H1 (cell line): Measurements from ENCODE around the gene GIPR. TPM values are rescaled to one million over a fixed set of nuclear protein-coding genes. Genes with fewer than 3 reads are reported as not detected.

Source experiments
- CTCF ChIA-PET: fragments of 300-600 bp; sonication (Branson Sonifier 250); formaldehyde crosslinking; loops from one replicate; lab custom pipeline; 2021; ENCODE audit not compliant: partially characterized antibody; lab: Charles Lee
- POLR2A ChIA-PET: fragments of 300-600 bp; sonication (Branson Sonifier 250); formaldehyde crosslinking; loops from one replicate; lab custom pipeline; 2021; ENCODE audit warnings: inconsistent platforms; ENCODE audit not compliant: partially characterized antibody; lab: Charles Lee
- DNase-seq, 2 experiments: peaks; one replicate each; pipeline versions ENCODE4 v3.0.0 to v3.0.0-alpha.2; 2010 to 2022; ENCODE audit warnings: low spot score in 2 of 2, low read depth in 1 of 2, mixed read lengths in 1 of 2
- FAIRE-seq: peaks from 2 replicates; lab custom pipeline; 2011; peaks lifted over from hg19 to GRCh38; lab: Jason Lieb, UNC
- H2AFZ ChIP-seq: 2 replicates; pipeline ENCODE4 v1.8.1; 2012; ENCODE audit warnings: low read length, inconsistent platforms
- H2AK5ac ChIP-seq: 2 replicates; pipeline ENCODE4 v1.6.1; 2013; ENCODE audit warnings: low read depth, low read length
- H2BK120ac ChIP-seq: replicated peaks from 2 replicates; pipeline ENCODE3; 2013; ENCODE audit warnings: low read depth, low read length, inconsistent platforms
- H2BK12ac ChIP-seq: 2 replicates; pipeline ENCODE4 v1.6.1; 2013; ENCODE audit warnings: low read depth, low read length
- H2BK15ac ChIP-seq: 2 replicates; pipeline ENCODE4 v1.6.1; 2013; ENCODE audit warnings: low read length
- H2BK20ac ChIP-seq: 2 replicates; pipeline ENCODE4 v1.6.1; 2013; ENCODE audit warnings: low read length
- H2BK5ac ChIP-seq: 2 replicates; pipeline ENCODE4 v1.6.1; 2013; ENCODE audit warnings: low read depth, low read length
- H3K14ac ChIP-seq: 2 replicates; pipeline ENCODE4 v1.6.1; 2013; ENCODE audit warnings: inconsistent platforms; ENCODE audit not compliant: insufficient read length
- H3K18ac ChIP-seq: 2 replicates; pipeline ENCODE4 v1.6.1; 2013; ENCODE audit warnings: low read length; ENCODE audit errors: extremely low read depth
- H3K23ac ChIP-seq: 2 replicates; pipeline ENCODE4 v1.6.1; 2013; ENCODE audit warnings: inconsistent platforms; ENCODE audit not compliant: insufficient read length
- H3K23me2 ChIP-seq: 2 replicates; pipeline ENCODE4 v1.6.1; 2013; ENCODE audit warnings: low read depth, low read length
- H3K27ac ChIP-seq: 2 replicates; pipeline ENCODE4 v1.6.1; 2011; ENCODE audit warnings: low read depth, low read length, inconsistent platforms
- H3K27me3 ChIP-seq, 4 experiments: replicated peaks in 1 of 4; 1 replicate in 1 of 4; 2 replicates in 3 of 4; pipeline versions ENCODE4 v1.6.1 to v1.8.1; 2011 to 2013; ENCODE audit warnings: low read length in 3 of 4, mild to moderate bottlenecking in 3 of 4, inconsistent platforms in 2 of 4, mixed read lengths in 2 of 4, moderate library complexity in 1 of 4; ENCODE audit not compliant: control insufficient read depth in 3 of 4, insufficient read depth in 3 of 4; ENCODE audit errors: extremely low read depth in 1 of 4
- H3K36me3 ChIP-seq, 4 experiments: 2 replicates each; pipeline versions ENCODE4 v1.6.1 to v1.8.1; 2011 to 2013; ENCODE audit warnings: mild to moderate bottlenecking in 4 of 4, low read length in 3 of 4, moderate library complexity in 2 of 4, control low read depth in 1 of 4, inconsistent platforms in 1 of 4; ENCODE audit not compliant: insufficient read depth in 4 of 4, control insufficient read depth in 2 of 4
- H3K4ac ChIP-seq: replicated peaks from 2 replicates; pipeline ENCODE3; 2013; ENCODE audit warnings: low read length, low read depth, mixed read lengths, inconsistent platforms; ENCODE audit not compliant: insufficient read length
- H3K4me1 ChIP-seq, 4 experiments: replicated peaks in 1 of 4; 1 replicate in 1 of 4; 2 replicates in 3 of 4; pipeline versions ENCODE4 v1.6.1 to v1.8.1; 2011 to 2013; ENCODE audit warnings: low read length in 3 of 4, inconsistent platforms in 2 of 4, mixed read lengths in 1 of 4; ENCODE audit not compliant: insufficient read depth in 4 of 4, control insufficient read depth in 3 of 4
- H3K4me2 ChIP-seq, 2 experiments: 2 replicates each; pipeline versions ENCODE4 v1.6.1 to v1.8.1; 2011 to 2013; ENCODE audit warnings: low read depth in 2 of 2, low read length in 2 of 2, control low read depth in 1 of 2, inconsistent platforms in 1 of 2, mild to moderate bottlenecking in 1 of 2; ENCODE audit not compliant: insufficient read depth in 1 of 2
- H3K4me3 ChIP-seq, 4 experiments: fragments of 200-600, 300-600 bp in 1 of 4; sonication (generic), shearing (Covaris generic), sonication (Bioruptor Twin) in 1 of 4; 2 replicates each; pipeline versions ENCODE4 v1.5.1 to v1.8.1; 2011 to 2016; ENCODE audit warnings: low read length in 4 of 4, low read depth in 3 of 4, control low read depth in 2 of 4, inconsistent platforms in 2 of 4, mild to moderate bottlenecking in 2 of 4, mixed read lengths in 1 of 4, moderate library complexity in 1 of 4; ENCODE audit not compliant: insufficient read depth in 2 of 4; ENCODE audit errors: extremely low read depth in 1 of 4
- H3K56ac ChIP-seq: replicated peaks from 2 replicates; pipeline ENCODE3; 2013; ENCODE audit warnings: low read depth, mild to moderate bottlenecking, mixed read lengths, low read length, inconsistent platforms; ENCODE audit not compliant: insufficient read length
- H3K79me1 ChIP-seq: 2 replicates; pipeline ENCODE4 v1.6.1; 2013; ENCODE audit warnings: low read depth, low read length, control low read depth
- H3K79me2 ChIP-seq, 2 experiments: 2 replicates each; pipeline versions ENCODE4 v1.6.1 to v1.8.1; 2012 to 2013; ENCODE audit warnings: low read length in 2 of 2, mild to moderate bottlenecking in 2 of 2, inconsistent platforms in 1 of 2; ENCODE audit not compliant: insufficient read depth in 2 of 2, control insufficient read depth in 1 of 2
- H3K9ac ChIP-seq, 4 experiments: replicated peaks in 1 of 4; 1 replicate in 1 of 4; 2 replicates in 3 of 4; pipeline versions ENCODE4 v1.6.1 to v1.8.1; 2011 to 2013; ENCODE audit warnings: low read depth in 3 of 4, low read length in 3 of 4, control low read depth in 2 of 4, mild to moderate bottlenecking in 2 of 4, moderate library complexity in 2 of 4, inconsistent platforms in 1 of 4; ENCODE audit errors: extremely low read depth in 1 of 4
- H3K9me3 ChIP-seq, 2 experiments: 2 replicates each; pipeline versions ENCODE4 v1.6.1 to v1.8.1; 2012 to 2013; ENCODE audit warnings: mild to moderate bottlenecking in 2 of 2, moderate library complexity in 2 of 2, control low read depth in 1 of 2, inconsistent platforms in 1 of 2, low read depth in 1 of 2, low read length in 1 of 2, mixed read lengths in 1 of 2; ENCODE audit not compliant: insufficient read depth in 2 of 2
- H4K20me1 ChIP-seq, 2 experiments: replicated peaks in 1 of 2; 2 replicates each; pipeline versions ENCODE3 to v1.8.1; 2011 to 2013; ENCODE audit warnings: inconsistent platforms in 2 of 2, low read length in 2 of 2, mild to moderate bottlenecking in 1 of 2; ENCODE audit not compliant: insufficient read depth in 2 of 2, control insufficient read depth in 1 of 2
- H4K5ac ChIP-seq: 2 replicates; pipeline ENCODE4 v1.6.1; 2013; ENCODE audit warnings: low read length, low read depth, mixed read lengths, inconsistent platforms; ENCODE audit not compliant: insufficient read length
- H4K8ac ChIP-seq: 2 replicates; pipeline ENCODE4 v1.8.0; 2013; ENCODE audit warnings: mild to moderate bottlenecking, moderate library complexity, low read length, inconsistent platforms; ENCODE audit not compliant: insufficient read depth; ENCODE audit errors: extremely low read depth
- H4K91ac ChIP-seq: replicated peaks from 2 replicates; pipeline ENCODE3; 2013; ENCODE audit warnings: low read length, mixed read lengths, inconsistent platforms; ENCODE audit not compliant: insufficient read length
- ASH2L ChIP-seq: fragments of 200-600, 300-600 bp; sonication (generic); IDR thresholded peaks from one replicate; pipeline ENCODE4 v1.7.1; 2017; ENCODE audit warnings: low read length
- CTCF ChIP-seq, 3 experiments: IDR thresholded peaks; 1 replicate in 2 of 3; 2 replicates in 1 of 3; pipeline versions ENCODE4 v1.5.1 to v1.6.1; 2011; ENCODE audit warnings: low read length in 3 of 3, mild to moderate bottlenecking in 3 of 3, inconsistent platforms in 2 of 3, low read depth in 1 of 3, moderate library complexity in 1 of 3; ENCODE audit not compliant: insufficient read depth in 1 of 3; ENCODE audit errors: control extremely low read depth in 1 of 3
- KDM4A ChIP-seq: IDR thresholded peaks from one replicate; pipeline ENCODE4 v1.7.1; 2012; ENCODE audit warnings: low read depth, mild to moderate bottlenecking, moderate library complexity, low read length, inconsistent platforms; ENCODE audit not compliant: severe bottlenecking
- WGBS, 2 experiments: shearing (Covaris generic) in 1 of 2; methylation state at CpG; one replicate each; pipeline versions ENCODE4 v1.1.6 to v1.1.7; 2013 to 2015; ENCODE audit warnings: low lambda C conversion rate in 2 of 2, mixed read lengths in 2 of 2, inconsistent platforms in 1 of 2, low coverage in 1 of 2, missing lambda C conversion rate in 1 of 2; ENCODE audit not compliant: insufficient replicate concordance in 2 of 2, insufficient coverage in 1 of 2, insufficient read length in 1 of 2; ENCODE audit errors: extremely low coverage in 1 of 2, missing lambda C conversion rate in 1 of 2; 5-methylcytosine and 5-hydroxymethylcytosine counted together
- polyA plus RNA-seq, 7 experiments: library from polyadenylated mRNA; depleted of rRNA in 3 of 7; stranded (reverse) in 5 of 7; unstranded in 2 of 7; fragments of >200 nt in 5 of 7; fragments of 200-250 nt in 2 of 7; gene quantifications; 1 replicate in 5 of 7; 2 replicates in 1 of 7; 4 replicates in 1 of 7; pipeline versions ENCODE4 v1.2.1 to v1.2.3, GENCODE V29; 2011 to 2013; ENCODE audit warnings: missing spikeins in 2 of 7, mixed read lengths in 2 of 7
- total RNA-seq: library from RNA; stranded (reverse); fragmentation: NEBNext Ultra II Directional; extraction: Animal tissue kit (Norgen Biotek cat#: 25700); gene quantifications from 2 replicates; pipeline ENCODE4 v1.2.1, GENCODE V29; 2021

GIPR gene
- total and polyA plus RNA-seq, 2 of the 8 experiments (the other 6 are each of a cell fraction or from before 2014, with no cell fraction given): 0.42 to 1.3 TPM

- no peak overlapping the region for H2BK120ac ChIP-seq
- H2AK5ac ChIP-seq: no peak overlapping the region
Observed at GRCh38 chr19:45687599-45687998, 19.6 kb downstream of the GIPR start.

More at GRCh38 chr19:45687599-45687998, 19.6 kb downstream of the GIPR start:
- peaks cover 0 to 16% of the 10 kb centered on the region in 2 experiments; a peak in 3 of 4 replicates for H3K79me2 ChIP-seq
- H3K14ac ChIP-seq: no peak overlapping the region
- no peaks in the 10 kb centered on the region for H3K23me2 ChIP-seq
- H4K5ac ChIP-seq: no peak overlapping the region
- peaks cover 5 to 7% of the 10 kb centered on the region in 2 experiments for H4K20me1 ChIP-seq
- no peak overlapping the region for H3K56ac ChIP-seq
- peaks cover 11 to 48% (median 30%) of the 10 kb centered on the region in 4 experiments for H3K36me3 ChIP-seq
- H3K27me3 ChIP-seq: no peaks in the 10 kb centered on the region
- ChIA-PET CTCF (interaction anchor here (0.6 to 9.0 kb wide), 2 partner anchors 7 to 9 kb away, joined by 3 to 98 read pairs; no protein-coding TSS in a partner anchor), POLR2A (interaction anchor here (0.8 to 2.3 kb wide), 2 partner anchors 10 to 97 kb away, joined by 3 to 12 read pairs; no protein-coding TSS in a partner anchor)
- no peak overlapping the region for H3K27ac ChIP-seq
- no peak overlapping the region for H2BK12ac ChIP-seq
- H2BK5ac ChIP-seq: no peak overlapping the region
- WGBS, 2 experiments: 95% methylated on average over 8 of the region's 9 CpGs; no CpG with 5 or more reads in 1 of the 2 experiments
- no peak overlapping the region for H4K91ac ChIP-seq
- no peak overlapping the region for H3K4ac ChIP-seq
- FAIRE-seq (no peak), DNase-seq (no peak)
- H2BK20ac ChIP-seq: no peak overlapping the region
- no peak overlapping the region for H2BK15ac ChIP-seq
- no peaks in the 10 kb centered on the region for H3K4me1 ChIP-seq
- no peak overlapping the region for H3K4me3 ChIP-seq
- no peak overlapping the region for H3K18ac ChIP-seq
- H3K79me1 ChIP-seq: peaks cover 3% of the 10 kb centered on the region; the same call in 1 of the 2 replicates
- H2AFZ ChIP-seq: no peak overlapping the region
- H3K9me3 ChIP-seq: no peaks in the 10 kb centered on the region
- no peak overlapping the region; a peak in 1 of 7 replicates for H3K9ac ChIP-seq
- H4K8ac ChIP-seq: no peak overlapping the region
- H3K23ac ChIP-seq: no peak overlapping the region
- H3K4me2 ChIP-seq: no peak overlapping the region
- TF ChIP-seq KDM4A: no peak
- TF ChIP-seq ASH2L: no peak
- peak in 2 of 3 experiments; percentile 9 to 23; a peak in 2 of 4 replicates for TF ChIP-seq CTCF (IDR thresholded peaks at IDR 0.05; ENCODE audit: control extremely low read depth in 1 of 3, insufficient read depth in 1 of 3, low read depth in 1 of 3, low read length in 3 of 3)
